H1 (cell line): ENCODE results near the gene AVP. TPM values are rescaled to one million over a fixed set of nuclear protein-coding genes. Genes with fewer than 3 reads are reported as not detected.

Experiments used
- CTCF ChIA-PET: fragments of 300-600 bp; sonication (Branson Sonifier 250); formaldehyde crosslinking; loops from one replicate; lab custom pipeline; 2021; ENCODE audit not compliant: partially characterized antibody; lab: Charles Lee
- POLR2A ChIA-PET: fragments of 300-600 bp; sonication (Branson Sonifier 250); formaldehyde crosslinking; loops from one replicate; lab custom pipeline; 2021; ENCODE audit warnings: inconsistent platforms; ENCODE audit not compliant: partially characterized antibody; lab: Charles Lee
- DNase-seq, 2 experiments: peaks; one replicate each; pipeline versions ENCODE4 v3.0.0 to v3.0.0-alpha.2; 2010 to 2022; ENCODE audit warnings: low spot score in 2 of 2, low read depth in 1 of 2, mixed read lengths in 1 of 2
- FAIRE-seq: peaks from 2 replicates; lab custom pipeline; 2011; peaks lifted over from hg19 to GRCh38; lab: Jason Lieb, UNC
- H2AFZ ChIP-seq: 2 replicates; pipeline ENCODE4 v1.8.1; 2012; ENCODE audit warnings: low read length, inconsistent platforms
- H2AK5ac ChIP-seq: 2 replicates; pipeline ENCODE4 v1.6.1; 2013; ENCODE audit warnings: low read depth, low read length
- H2BK120ac ChIP-seq: replicated peaks from 2 replicates; pipeline ENCODE3; 2013; ENCODE audit warnings: low read depth, low read length, inconsistent platforms
- H2BK12ac ChIP-seq: 2 replicates; pipeline ENCODE4 v1.6.1; 2013; ENCODE audit warnings: low read depth, low read length
- H2BK15ac ChIP-seq: 2 replicates; pipeline ENCODE4 v1.6.1; 2013; ENCODE audit warnings: low read length
- H2BK20ac ChIP-seq: 2 replicates; pipeline ENCODE4 v1.6.1; 2013; ENCODE audit warnings: low read length
- H2BK5ac ChIP-seq: 2 replicates; pipeline ENCODE4 v1.6.1; 2013; ENCODE audit warnings: low read depth, low read length
- H3K14ac ChIP-seq: 2 replicates; pipeline ENCODE4 v1.6.1; 2013; ENCODE audit warnings: inconsistent platforms; ENCODE audit not compliant: insufficient read length
- H3K18ac ChIP-seq: 2 replicates; pipeline ENCODE4 v1.6.1; 2013; ENCODE audit warnings: low read length; ENCODE audit errors: extremely low read depth
- H3K23ac ChIP-seq: 2 replicates; pipeline ENCODE4 v1.6.1; 2013; ENCODE audit warnings: inconsistent platforms; ENCODE audit not compliant: insufficient read length
- H3K23me2 ChIP-seq: 2 replicates; pipeline ENCODE4 v1.6.1; 2013; ENCODE audit warnings: low read depth, low read length
- H3K27ac ChIP-seq: 2 replicates; pipeline ENCODE4 v1.6.1; 2011; ENCODE audit warnings: low read depth, low read length, inconsistent platforms
- H3K27me3 ChIP-seq, 4 experiments: replicated peaks in 1 of 4; 1 replicate in 1 of 4; 2 replicates in 3 of 4; pipeline versions ENCODE4 v1.6.1 to v1.8.1; 2011 to 2013; ENCODE audit warnings: low read length in 3 of 4, mild to moderate bottlenecking in 3 of 4, inconsistent platforms in 2 of 4, mixed read lengths in 2 of 4, moderate library complexity in 1 of 4; ENCODE audit not compliant: control insufficient read depth in 3 of 4, insufficient read depth in 3 of 4; ENCODE audit errors: extremely low read depth in 1 of 4
- H3K36me3 ChIP-seq, 4 experiments: 2 replicates each; pipeline versions ENCODE4 v1.6.1 to v1.8.1; 2011 to 2013; ENCODE audit warnings: mild to moderate bottlenecking in 4 of 4, low read length in 3 of 4, moderate library complexity in 2 of 4, control low read depth in 1 of 4, inconsistent platforms in 1 of 4; ENCODE audit not compliant: insufficient read depth in 4 of 4, control insufficient read depth in 2 of 4
- H3K4ac ChIP-seq: replicated peaks from 2 replicates; pipeline ENCODE3; 2013; ENCODE audit warnings: low read length, low read depth, mixed read lengths, inconsistent platforms; ENCODE audit not compliant: insufficient read length
- H3K4me1 ChIP-seq, 4 experiments: replicated peaks in 1 of 4; 1 replicate in 1 of 4; 2 replicates in 3 of 4; pipeline versions ENCODE4 v1.6.1 to v1.8.1; 2011 to 2013; ENCODE audit warnings: low read length in 3 of 4, inconsistent platforms in 2 of 4, mixed read lengths in 1 of 4; ENCODE audit not compliant: insufficient read depth in 4 of 4, control insufficient read depth in 3 of 4
- H3K4me2 ChIP-seq, 2 experiments: 2 replicates each; pipeline versions ENCODE4 v1.6.1 to v1.8.1; 2011 to 2013; ENCODE audit warnings: low read depth in 2 of 2, low read length in 2 of 2, control low read depth in 1 of 2, inconsistent platforms in 1 of 2, mild to moderate bottlenecking in 1 of 2; ENCODE audit not compliant: insufficient read depth in 1 of 2
- H3K4me3 ChIP-seq, 4 experiments: fragments of 200-600, 300-600 bp in 1 of 4; sonication (generic), shearing (Covaris generic), sonication (Bioruptor Twin) in 1 of 4; 2 replicates each; pipeline versions ENCODE4 v1.5.1 to v1.8.1; 2011 to 2016; ENCODE audit warnings: low read length in 4 of 4, low read depth in 3 of 4, control low read depth in 2 of 4, inconsistent platforms in 2 of 4, mild to moderate bottlenecking in 2 of 4, mixed read lengths in 1 of 4, moderate library complexity in 1 of 4; ENCODE audit not compliant: insufficient read depth in 2 of 4; ENCODE audit errors: extremely low read depth in 1 of 4
- H3K56ac ChIP-seq: replicated peaks from 2 replicates; pipeline ENCODE3; 2013; ENCODE audit warnings: low read depth, mild to moderate bottlenecking, mixed read lengths, low read length, inconsistent platforms; ENCODE audit not compliant: insufficient read length
- H3K79me1 ChIP-seq: 2 replicates; pipeline ENCODE4 v1.6.1; 2013; ENCODE audit warnings: low read depth, low read length, control low read depth
- H3K79me2 ChIP-seq, 2 experiments: 2 replicates each; pipeline versions ENCODE4 v1.6.1 to v1.8.1; 2012 to 2013; ENCODE audit warnings: low read length in 2 of 2, mild to moderate bottlenecking in 2 of 2, inconsistent platforms in 1 of 2; ENCODE audit not compliant: insufficient read depth in 2 of 2, control insufficient read depth in 1 of 2
- H3K9ac ChIP-seq, 4 experiments: replicated peaks in 1 of 4; 1 replicate in 1 of 4; 2 replicates in 3 of 4; pipeline versions ENCODE4 v1.6.1 to v1.8.1; 2011 to 2013; ENCODE audit warnings: low read depth in 3 of 4, low read length in 3 of 4, control low read depth in 2 of 4, mild to moderate bottlenecking in 2 of 4, moderate library complexity in 2 of 4, inconsistent platforms in 1 of 4; ENCODE audit errors: extremely low read depth in 1 of 4
- H3K9me3 ChIP-seq, 2 experiments: 2 replicates each; pipeline versions ENCODE4 v1.6.1 to v1.8.1; 2012 to 2013; ENCODE audit warnings: mild to moderate bottlenecking in 2 of 2, moderate library complexity in 2 of 2, control low read depth in 1 of 2, inconsistent platforms in 1 of 2, low read depth in 1 of 2, low read length in 1 of 2, mixed read lengths in 1 of 2; ENCODE audit not compliant: insufficient read depth in 2 of 2
- H4K20me1 ChIP-seq, 2 experiments: replicated peaks in 1 of 2; 2 replicates each; pipeline versions ENCODE3 to v1.8.1; 2011 to 2013; ENCODE audit warnings: inconsistent platforms in 2 of 2, low read length in 2 of 2, mild to moderate bottlenecking in 1 of 2; ENCODE audit not compliant: insufficient read depth in 2 of 2, control insufficient read depth in 1 of 2
- H4K5ac ChIP-seq: 2 replicates; pipeline ENCODE4 v1.6.1; 2013; ENCODE audit warnings: low read length, low read depth, mixed read lengths, inconsistent platforms; ENCODE audit not compliant: insufficient read length
- H4K8ac ChIP-seq: 2 replicates; pipeline ENCODE4 v1.8.0; 2013; ENCODE audit warnings: mild to moderate bottlenecking, moderate library complexity, low read length, inconsistent platforms; ENCODE audit not compliant: insufficient read depth; ENCODE audit errors: extremely low read depth
- H4K91ac ChIP-seq: replicated peaks from 2 replicates; pipeline ENCODE3; 2013; ENCODE audit warnings: low read length, mixed read lengths, inconsistent platforms; ENCODE audit not compliant: insufficient read length
- ASH2L ChIP-seq: fragments of 200-600, 300-600 bp; sonication (generic); IDR thresholded peaks from one replicate; pipeline ENCODE4 v1.7.1; 2017; ENCODE audit warnings: low read length
- ATF2 ChIP-seq: IDR thresholded peaks from 2 replicates; pipeline ENCODE4 v1.6.1; 2012; ENCODE audit warnings: low read length, inconsistent platforms
- E2F6 ChIP-seq: IDR thresholded peaks from 2 replicates; pipeline ENCODE4 v1.6.1; 2012; ENCODE audit warnings: inconsistent platforms
- EGR1 ChIP-seq: IDR thresholded peaks from 2 replicates; pipeline ENCODE4 v1.6.1; 2011; ENCODE audit warnings: low read depth, low read length, borderline replicate concordance
- EZH2 ChIP-seq: fragments of 200-600 bp; sonication (generic); IDR thresholded peaks from 2 replicates; pipeline ENCODE4 v1.7.1; 2012; ENCODE audit warnings: low read depth, mild to moderate bottlenecking, moderate library complexity, low read length, inconsistent platforms; ENCODE audit not compliant: severe bottlenecking
- JUN ChIP-seq: IDR thresholded peaks from 2 replicates; pipeline ENCODE4 v1.6.1; 2011; ENCODE audit warnings: low read depth, mild to moderate bottlenecking, improper control_type of control experiment, low read length
- NANOG ChIP-seq: IDR thresholded peaks from 2 replicates; pipeline ENCODE4 v1.6.1; 2011; ENCODE audit warnings: low read length, low read depth, mild to moderate bottlenecking, inconsistent platforms; ENCODE audit not compliant: insufficient read depth, poor library complexity, severe bottlenecking
- RBBP5 ChIP-seq: IDR thresholded peaks from 2 replicates; pipeline ENCODE4 v1.7.1; 2012; ENCODE audit warnings: low read depth, mild to moderate bottlenecking, inconsistent platforms, low read length, moderate library complexity, borderline replicate concordance
- SP1 ChIP-seq: IDR thresholded peaks from 2 replicates; pipeline ENCODE4 v1.6.1; 2011; ENCODE audit warnings: low read depth, low read length
- SP2 ChIP-seq: IDR thresholded peaks from 2 replicates; pipeline ENCODE4 v1.6.1; 2012; ENCODE audit warnings: mild to moderate bottlenecking, low read length, inconsistent platforms
- TAF7 ChIP-seq: optimal IDR thresholded peaks from 2 replicates; pipeline ENCODE3; 2011; ENCODE audit warnings: low read depth, mild to moderate bottlenecking, inconsistent platforms, low read length, moderate library complexity, borderline replicate concordance
- TCF12 ChIP-seq: IDR thresholded peaks from 2 replicates; pipeline ENCODE4 v1.6.1; 2011; ENCODE audit warnings: low read depth, mild to moderate bottlenecking, low read length
- WGBS, 2 experiments: shearing (Covaris generic) in 1 of 2; methylation state at CpG; one replicate each; pipeline versions ENCODE4 v1.1.6 to v1.1.7; 2013 to 2015; ENCODE audit warnings: low lambda C conversion rate in 2 of 2, mixed read lengths in 2 of 2, inconsistent platforms in 1 of 2, low coverage in 1 of 2, missing lambda C conversion rate in 1 of 2; ENCODE audit not compliant: insufficient replicate concordance in 2 of 2, insufficient coverage in 1 of 2, insufficient read length in 1 of 2; ENCODE audit errors: extremely low coverage in 1 of 2, missing lambda C conversion rate in 1 of 2; 5-methylcytosine and 5-hydroxymethylcytosine counted together
- polyA plus RNA-seq, 7 experiments: library from polyadenylated mRNA; depleted of rRNA in 3 of 7; stranded (reverse) in 5 of 7; unstranded in 2 of 7; fragments of >200 nt in 5 of 7; fragments of 200-250 nt in 2 of 7; gene quantifications; 1 replicate in 5 of 7; 2 replicates in 1 of 7; 4 replicates in 1 of 7; pipeline versions ENCODE4 v1.2.1 to v1.2.3, GENCODE V29; 2011 to 2013; ENCODE audit warnings: missing spikeins in 2 of 7, mixed read lengths in 2 of 7
- total RNA-seq: library from RNA; stranded (reverse); fragmentation: NEBNext Ultra II Directional; extraction: Animal tissue kit (Norgen Biotek cat#: 25700); gene quantifications from 2 replicates; pipeline ENCODE4 v1.2.1, GENCODE V29; 2021

AVP gene
- total and polyA plus RNA-seq, 2 of the 8 experiments (the other 6 are each of a cell fraction or from before 2014, with no cell fraction given): 0.18 TPM; not detected in 1

GRCh38 chr20:3116341-3116740 is 31.8 kb upstream of the AVP start:
- DNase-seq: no peak
- Histone ChIP-seq H2BK120ac (no peak overlapping the region), H2AK5ac (no peak overlapping the region), H3K27me3 (no peaks in the 10 kb centered on the region), H3K14ac (no peak overlapping the region), H4K20me1 (peaks cover 1 to 3% of the 10 kb centered on the region in 2 experiments), H3K79me1 (no peaks in the 10 kb centered on the region), H2BK12ac (no peak overlapping the region), H3K23me2 (peaks cover 2% of the 10 kb centered on the region; the same call in 1 of the 2 replicates), H2AFZ (no peak overlapping the region), H3K27ac (no peak overlapping the region), H3K23ac (no peak overlapping the region), H3K4me1 (no peaks in the 10 kb centered on the region; a peak in 2 of 7 replicates), H3K36me3 (no peaks in the 10 kb centered on the region), H3K4me3 (no peak overlapping the region), H4K91ac (no peak overlapping the region), H3K56ac (no peak overlapping the region), H3K9me3 (no peaks in the 10 kb centered on the region), H4K8ac (no peak overlapping the region), H2BK5ac (no peak overlapping the region), H3K79me2 (no peaks in the 10 kb centered on the region), H2BK15ac (no peak overlapping the region), H3K4ac (no peak overlapping the region), H3K9ac (no peak overlapping the region), H2BK20ac (no peak overlapping the region), H4K5ac (no peak overlapping the region), H3K18ac (no peak overlapping the region), H3K4me2 (no peak overlapping the region)
- CTCF ChIA-PET: interaction anchor here (0.6 to 6.3 kb wide), 15 partner anchors 11 to 201 kb away, joined by 3 to 60 read pairs (median 4); partner anchors contain the start of gene OXT
- POLR2A ChIA-PET: no interaction called here
- FAIRE-seq: no peak
- WGBS, 2 experiments: 92% methylated on average over 4 of the region's 4 CpGs; no CpG with 5 or more reads in 1 of the 2 experiments
- TF ChIP-seq SP2 (no peak), TAF7 (no peak), E2F6 (no peak), JUN (no peak), EGR1 (no peak), ASH2L (no peak), EZH2 (no peak), RBBP5 (no peak), TCF12 (no peak), NANOG (no peak), SP1 (no peak), ATF2 (no peak)
